ENCODE measurements around the gene DNM3.

Gene DNM3

DNA sequence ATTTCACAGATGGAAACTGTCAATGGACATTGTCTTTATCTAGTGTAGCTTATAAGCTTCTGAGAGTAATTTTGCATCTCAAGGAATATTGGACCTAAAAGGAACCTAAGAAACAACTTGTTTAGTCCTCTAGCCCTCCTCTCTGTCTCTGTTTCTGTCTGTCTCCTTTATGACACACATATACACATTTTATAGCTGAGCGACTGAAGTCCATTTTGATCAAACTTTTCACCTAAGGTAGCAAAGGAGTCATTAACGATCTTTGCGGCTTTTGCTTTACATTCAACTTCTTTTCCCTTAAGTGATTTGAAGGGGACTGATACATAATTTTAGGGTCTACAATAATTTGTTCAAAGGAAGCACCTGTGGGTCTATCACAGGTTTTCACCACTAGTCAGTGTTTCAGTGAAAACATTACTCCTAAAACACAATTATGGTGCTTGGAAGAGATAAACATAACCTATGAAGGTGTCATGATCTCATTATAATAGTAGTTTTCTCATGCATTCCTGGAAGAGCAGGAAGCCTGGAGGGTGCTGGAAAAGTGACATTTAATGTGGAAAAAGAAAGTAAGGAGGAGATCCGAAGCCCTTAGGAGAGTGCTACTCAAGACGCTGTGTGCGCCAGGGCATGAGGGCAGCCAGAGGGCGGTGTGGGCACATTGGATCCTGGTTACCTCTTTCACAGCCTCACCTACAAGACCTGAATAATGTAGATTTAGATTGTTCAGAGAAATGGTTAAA is 248.6 kb downstream of the DNM3 start:
- H3K4me3 ChIP-seq (ENCODE audit: low read depth, low read length): no peak overlapping the region
- DNase-seq (ENCODE audit: low read depth): peak; percentile 84
- TF ChIP-seq, protein P1, sequence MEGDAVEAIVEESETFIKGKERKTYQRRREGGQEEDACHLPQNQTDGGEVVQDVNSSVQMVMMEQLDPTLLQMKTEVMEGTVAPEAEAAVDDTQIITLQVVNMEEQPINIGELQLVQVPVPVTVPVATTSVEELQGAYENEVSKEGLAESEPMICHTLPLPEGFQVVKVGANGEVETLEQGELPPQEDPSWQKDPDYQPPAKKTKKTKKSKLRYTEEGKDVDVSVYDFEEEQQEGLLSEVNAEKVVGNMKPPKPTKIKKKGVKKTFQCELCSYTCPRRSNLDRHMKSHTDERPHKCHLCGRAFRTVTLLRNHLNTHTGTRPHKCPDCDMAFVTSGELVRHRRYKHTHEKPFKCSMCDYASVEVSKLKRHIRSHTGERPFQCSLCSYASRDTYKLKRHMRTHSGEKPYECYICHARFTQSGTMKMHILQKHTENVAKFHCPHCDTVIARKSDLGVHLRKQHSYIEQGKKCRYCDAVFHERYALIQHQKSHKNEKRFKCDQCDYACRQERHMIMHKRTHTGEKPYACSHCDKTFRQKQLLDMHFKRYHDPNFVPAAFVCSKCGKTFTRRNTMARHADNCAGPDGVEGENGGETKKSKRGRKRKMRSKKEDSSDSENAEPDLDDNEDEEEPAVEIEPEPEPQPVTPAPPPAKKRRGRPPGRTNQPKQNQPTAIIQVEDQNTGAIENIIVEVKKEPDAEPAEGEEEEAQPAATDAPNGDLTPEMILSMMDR (conservative IDR thresholded peaks at IDR 0.05; ENCODE audit: low read depth, low read length): peak; percentile 93

DNA sequence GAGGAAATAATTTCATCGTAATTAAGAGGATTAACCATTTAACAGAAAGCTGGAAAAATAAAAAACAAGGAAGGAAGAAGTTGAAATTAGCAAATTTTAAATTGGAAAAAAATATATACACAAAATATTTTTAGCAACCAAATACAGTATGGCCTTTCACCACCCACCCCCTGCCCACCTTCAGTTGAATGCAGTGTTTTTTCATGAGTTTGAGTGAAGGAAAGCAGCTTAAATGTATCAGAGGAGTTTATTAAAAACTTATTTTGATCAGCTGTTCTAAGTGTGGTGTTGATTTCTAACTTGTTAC is 249.2 kb downstream of the DNM3 start:
- TF ChIP-seq, protein P1 (conservative IDR thresholded peaks at IDR 0.05; ENCODE audit: low read depth, low read length): no peak
- no peak overlapping the region for H3K4me3 ChIP-seq (ENCODE audit: low read depth, low read length)
- no peak for DNase-seq (ENCODE audit: low read depth)

DNA sequence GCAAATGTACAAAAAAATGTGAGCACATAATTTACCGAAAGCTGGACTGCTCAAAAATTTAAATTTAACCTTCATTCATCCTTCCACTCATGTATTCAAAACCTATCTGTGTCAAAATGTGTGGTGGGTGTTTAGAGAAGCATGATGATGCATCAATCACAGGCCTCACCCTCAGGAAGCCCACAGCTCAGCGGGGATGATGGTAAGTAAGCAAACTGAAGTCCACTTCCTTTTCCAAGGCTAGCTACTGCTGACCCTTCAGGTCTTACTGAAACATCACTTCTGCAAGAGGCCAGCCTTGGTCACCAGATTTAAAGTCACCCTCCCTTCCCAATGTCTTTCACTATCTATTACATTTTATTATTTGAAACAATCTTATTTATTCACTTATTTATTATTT is 254.5 kb downstream of the DNM3 start:
- no peak overlapping the region for H3K4me3 ChIP-seq (ENCODE audit: low read depth, low read length)
- DNase-seq (ENCODE audit: low read depth): peak; percentile 41
- TF ChIP-seq, protein P1 (conservative IDR thresholded peaks at IDR 0.05; ENCODE audit: low read depth, low read length): no peak

DNA sequence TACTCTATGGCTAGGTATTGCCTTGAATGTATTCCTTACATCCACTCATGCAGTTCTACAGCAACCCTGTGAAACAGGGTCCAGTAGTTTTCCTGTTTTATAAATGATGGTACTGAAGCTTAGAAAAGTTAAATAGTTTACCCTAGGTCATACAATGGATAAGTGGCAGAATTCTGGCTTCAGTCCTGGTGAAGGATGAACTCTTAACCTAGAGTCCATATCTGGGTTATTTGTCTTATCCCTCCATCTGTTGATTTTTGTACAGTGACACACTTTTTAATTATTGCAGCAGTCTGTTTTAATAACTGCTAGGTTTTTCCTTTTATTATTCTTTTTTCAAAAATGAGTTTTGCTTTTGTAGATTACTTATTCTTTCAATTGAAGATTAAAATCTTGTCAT is 263.9 kb downstream of the DNM3 start:
- DNase-seq (ENCODE audit: low read depth): no peak
- no peak overlapping the region for H3K4me3 ChIP-seq (ENCODE audit: low read depth, low read length)
- TF ChIP-seq, protein P1 (conservative IDR thresholded peaks at IDR 0.05; ENCODE audit: low read depth, low read length): no peak

DNA sequence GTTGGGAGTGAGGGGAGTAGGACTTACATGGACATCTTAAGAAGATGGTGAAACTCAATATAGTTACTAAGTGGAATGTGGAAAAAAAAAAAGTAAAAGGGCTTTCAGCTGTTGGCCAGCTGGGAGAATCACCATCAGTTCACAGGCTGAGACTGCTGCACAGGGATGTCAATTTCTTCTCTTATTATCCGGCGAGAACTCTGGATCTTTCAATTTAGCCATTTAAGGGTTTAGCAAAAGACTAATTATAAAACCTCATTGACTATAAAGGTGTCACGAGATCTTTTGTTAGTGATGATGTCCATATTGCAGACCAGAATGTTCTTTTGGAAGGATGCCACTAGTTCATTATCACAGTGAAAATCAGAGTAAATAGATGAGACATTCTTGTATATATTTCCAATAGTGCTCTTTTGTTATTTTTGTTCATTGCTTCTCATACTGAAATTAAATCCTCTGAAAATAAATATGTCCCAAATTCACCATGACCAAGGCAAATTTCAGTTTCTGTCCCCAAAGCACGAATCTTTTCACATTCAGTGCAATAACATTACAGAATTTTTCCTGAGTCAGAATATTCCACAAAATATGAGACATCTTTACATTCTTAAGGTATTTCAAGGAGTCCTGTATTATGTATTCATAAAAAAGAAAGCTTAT is 266.1 kb downstream of the DNM3 start:
- no peak overlapping the region for H3K4me3 ChIP-seq (ENCODE audit: low read depth, low read length)
- TF ChIP-seq, protein P1 (conservative IDR thresholded peaks at IDR 0.05; ENCODE audit: low read depth, low read length): no peak
- peak; percentile 58 for DNase-seq (ENCODE audit: low read depth)

DNA sequence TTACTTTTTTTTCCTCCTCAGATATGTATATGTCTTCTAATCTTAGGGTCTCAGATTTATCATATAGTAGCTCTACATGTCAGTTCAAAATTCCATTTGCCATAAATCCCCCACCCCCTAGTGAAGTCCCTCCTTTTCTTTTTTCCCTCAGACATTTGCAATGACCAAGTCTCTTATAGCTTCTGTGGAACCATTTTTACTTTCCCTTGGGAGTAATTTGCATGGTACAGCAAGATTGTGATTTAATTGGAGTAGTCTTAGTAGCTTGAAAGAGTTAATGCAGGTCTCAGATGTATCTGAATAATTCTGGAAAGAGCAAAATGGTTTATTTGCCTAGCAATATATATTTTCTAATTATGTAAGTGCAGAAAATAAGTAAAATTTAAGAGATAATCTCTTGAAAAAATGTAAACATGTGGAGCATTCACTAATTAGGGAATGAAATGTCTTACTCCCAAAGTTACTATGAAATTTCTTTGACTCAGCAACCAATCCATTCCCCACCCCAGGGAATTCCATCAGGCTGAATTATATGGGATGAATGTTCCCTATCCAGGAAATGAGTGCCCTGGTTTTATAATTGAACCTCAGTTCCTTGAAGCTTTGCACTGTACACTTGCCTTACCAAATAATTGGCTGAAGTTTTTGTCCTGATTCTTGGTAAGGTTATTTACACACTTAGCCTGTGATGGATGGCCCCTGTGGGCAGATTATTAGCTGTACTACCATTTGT is 267.0 kb downstream of the DNM3 start:
- DNase-seq (ENCODE audit: low read depth): no peak

More for the DNA sequence above, 267.0 kb downstream of the DNM3 start:
- TF ChIP-seq, protein P1 (conservative IDR thresholded peaks at IDR 0.05; ENCODE audit: low read depth, low read length): no peak
- H3K4me3 ChIP-seq (ENCODE audit: low read depth, low read length): no peak overlapping the region

Measured in choroid plexus epithelial cell (primary cell).